ENCODE data around the gene RUBCN. TPM values are rescaled to one million over a fixed set of nuclear protein-coding genes. Genes with fewer than 3 reads are reported as not detected.
"Not testable (repeated sequence)": the region's sequence is repeated elsewhere in the genome, so short reads cannot be mapped to it uniquely, and the experiment has no call there.

The RUBCN gene
- total RNA-seq, 2 donors from 2014 or later, result 42.7 to 59.7 TPM

GRCh38 chr3:197626404-197627157 lies 110.1 kb downstream of the RUBCN start:
- H3K36me3 Mint-ChIP-seq; H3K27me3 Mint-ChIP-seq; H3K4me1 Mint-ChIP-seq (ENCODE audit: low read depth in 2 of 2); DNase-seq (ENCODE audit: low spot score); H3K9me3 Mint-ChIP-seq; H3K4me3 Mint-ChIP-seq: not testable (repeated sequence)
- ATAC-seq, result peak; percentile 38 to 43
- H3K27ac Mint-ChIP-seq, result peak overlapping the region in 1 of 2 donors; percentile 35

GRCh38 chr3:197621478-197621877 lies 115.2 kb downstream of the RUBCN start:
- H3K36me3 Mint-ChIP-seq, result peaks cover 14% of the 10 kb centered on the region
- not testable (repeated sequence) for H3K4me3 Mint-ChIP-seq, H3K27ac Mint-ChIP-seq

More at GRCh38 chr3:197621478-197621877, 115.2 kb downstream of the RUBCN start:
- not testable (repeated sequence) for H3K27me3 Mint-ChIP-seq; DNase-seq (ENCODE audit: low spot score); H3K4me1 Mint-ChIP-seq (ENCODE audit: low read depth in 2 of 2); H3K9me3 Mint-ChIP-seq
- ATAC-seq, result peak; percentile 41 to 46

Other genes with a start within 250 kb of the RUBCN start
- 100 to 1,000 TPM in 1 of 2 donors, 10 to 100 TPM in 1; 62.4 to 136 TPM for gene BDH1, start 180.9 kb downstream of the RUBCN start, total RNA-seq
- 10 to 100 TPM; 36.0 to 66.1 TPM for gene FYTTD1, start 13.0 kb upstream of the RUBCN start, total RNA-seq
- 10 to 100 TPM; 67.3 to 74.7 TPM for gene LRCH3, start 54.4 kb upstream of the RUBCN start, total RNA-seq
- gene RPL35A, start 213.3 kb upstream of the RUBCN start, total RNA-seq, result 100 to 1,000 TPM; 683 to 726 TPM
- gene LMLN, start 223.3 kb upstream of the RUBCN start, total RNA-seq, result 1 to 10 TPM; 2.6 to 4.2 TPM